GM12891 (cell line): Measurements from ENCODE around the gene TPTE.
"Not testable (repeated sequence)": the region's sequence is repeated elsewhere in the genome, so short reads cannot be mapped to it uniquely, and the experiment has no call there.

Source experiments
- POLR2A ChIP-seq: IDR thresholded peaks from 2 replicates; pipeline ENCODE4 v1.6.1; 2011; ENCODE audit warnings: low read depth, low read length, control low read depth
- POLR2AphosphoS5 ChIP-seq: IDR thresholded peaks from 2 replicates; pipeline ENCODE4 v1.6.1; 2011; ENCODE audit warnings: low read depth, low read length, control low read depth
- TAF1 ChIP-seq: IDR thresholded peaks from 2 replicates; pipeline ENCODE4 v1.6.1; 2011; ENCODE audit warnings: low read depth, low read length, control low read depth

DNA sequence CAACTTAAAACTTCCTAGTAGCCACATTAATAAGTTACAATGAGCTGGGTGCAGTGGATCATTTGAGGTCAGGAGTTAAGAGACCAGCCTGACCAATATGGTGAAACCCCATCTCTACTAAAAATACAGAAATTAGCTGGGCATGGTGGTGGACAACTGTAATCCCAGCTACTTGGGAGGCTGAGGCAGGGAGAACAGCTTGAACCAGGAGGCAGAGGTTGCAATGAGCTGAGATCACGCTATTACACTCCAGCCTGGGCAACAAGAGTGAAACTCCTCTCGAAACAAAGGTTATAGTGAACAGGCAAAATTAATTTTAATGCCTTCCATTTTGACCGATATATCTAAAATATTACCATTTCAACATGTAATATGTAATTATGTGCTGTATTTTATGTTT, 30.9 kb upstream of the TPTE start:
- TF ChIP-seq POLR2A, POLR2AphosphoS5, TAF1: not testable (repeated sequence)
